CD4-positive, alpha-beta T cell treated with Interleukin-1 beta for 1 hour (primary cell): ENCODE results near the gene CYFIP1.

Source experiments
- DNase-seq, 2 donors: peaks; one replicate each; pipeline ENCODE4 v3.0.0-alpha.2; 2020 to 2022

Gene CYFIP1

DNA sequence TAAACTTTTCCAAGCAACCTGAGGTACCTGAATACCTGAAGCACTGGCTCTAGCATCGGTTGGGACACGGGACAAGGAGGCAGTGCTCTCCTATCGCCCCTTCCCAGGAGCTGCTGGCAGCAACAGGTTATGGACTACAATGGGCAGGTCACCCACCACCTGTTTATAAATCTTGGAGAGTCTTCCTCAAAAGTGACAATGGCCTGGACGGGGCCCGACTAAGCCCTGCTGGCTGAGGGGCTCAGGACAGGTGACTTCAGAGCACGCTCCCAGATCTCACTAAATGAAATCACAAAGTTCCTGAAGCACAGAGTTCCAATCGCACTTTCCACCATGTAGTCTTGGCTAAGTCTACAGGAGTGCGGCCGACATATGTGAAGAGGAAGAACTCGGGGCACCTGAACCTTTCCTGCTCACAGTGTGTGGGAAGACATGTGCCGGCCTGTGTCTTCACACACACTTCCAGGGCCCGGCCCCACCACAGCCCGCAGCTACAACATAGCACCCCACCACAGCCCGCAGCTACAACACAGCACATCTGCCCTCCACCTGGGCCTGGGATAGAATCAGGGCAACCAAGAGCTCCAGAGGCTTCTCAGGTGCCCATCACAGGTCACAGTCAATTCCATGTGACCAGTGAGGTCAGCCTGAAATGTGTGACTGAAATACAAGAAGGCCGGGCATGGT, 12.9 kb downstream of the CYFIP1 start:
- no peak for DNase-seq

DNA sequence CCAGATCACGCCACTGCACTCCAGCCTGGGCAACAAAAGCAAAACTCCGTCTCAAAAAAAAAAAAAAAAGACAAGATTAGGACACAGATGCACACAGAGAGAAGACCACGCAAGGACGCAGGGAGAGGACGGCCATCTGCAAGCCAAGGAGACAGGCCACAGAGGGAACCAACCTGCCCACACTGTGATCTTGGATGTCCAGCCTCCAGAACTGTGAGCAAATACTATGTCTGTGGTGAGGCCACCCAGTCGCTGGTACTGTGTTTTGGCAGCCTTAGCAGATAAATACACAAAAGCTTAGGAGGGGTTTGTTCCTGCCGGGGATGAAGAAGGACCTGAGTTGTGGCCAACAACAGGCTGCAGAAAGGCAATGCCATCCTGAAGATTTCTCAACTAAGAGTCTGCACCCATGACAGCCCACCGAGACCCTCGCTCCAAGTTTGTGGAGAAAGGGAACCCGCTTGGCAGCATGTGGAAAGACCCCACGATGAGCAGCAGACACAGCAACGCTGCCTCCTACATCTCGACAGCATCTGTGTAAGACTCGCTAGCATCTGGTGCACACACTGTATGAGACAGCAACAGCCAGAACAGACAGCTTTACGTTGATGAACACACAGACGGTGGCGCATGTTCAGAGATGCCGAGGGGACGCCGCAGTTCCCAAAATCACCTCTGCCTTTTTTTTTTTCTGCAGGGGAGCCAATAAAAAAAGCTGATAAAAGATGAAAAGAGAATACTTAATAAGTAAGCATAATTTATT, 13.7 kb downstream of the CYFIP1 start:
- no peak for DNase-seq

DNA sequence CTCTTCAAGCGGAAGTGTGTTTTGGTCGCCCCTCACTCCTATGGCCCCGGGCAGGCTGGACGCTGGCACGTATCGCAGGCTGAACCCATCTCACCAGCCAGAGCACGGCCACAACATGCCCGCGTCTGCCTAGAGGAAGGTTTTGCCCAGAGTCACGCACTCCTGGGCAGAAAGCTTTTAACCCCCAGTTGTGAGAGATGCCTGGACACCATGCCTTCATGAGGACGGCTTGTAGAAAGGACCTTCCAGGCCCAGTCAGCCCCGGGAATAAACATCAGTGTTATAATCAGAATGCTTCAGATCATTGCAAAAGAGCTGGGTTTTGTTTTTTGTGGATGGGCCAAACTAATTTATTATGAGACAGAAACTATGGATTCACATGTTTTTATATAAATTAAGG, 16.5 kb downstream of the CYFIP1 start:
- no peak for DNase-seq

DNA sequence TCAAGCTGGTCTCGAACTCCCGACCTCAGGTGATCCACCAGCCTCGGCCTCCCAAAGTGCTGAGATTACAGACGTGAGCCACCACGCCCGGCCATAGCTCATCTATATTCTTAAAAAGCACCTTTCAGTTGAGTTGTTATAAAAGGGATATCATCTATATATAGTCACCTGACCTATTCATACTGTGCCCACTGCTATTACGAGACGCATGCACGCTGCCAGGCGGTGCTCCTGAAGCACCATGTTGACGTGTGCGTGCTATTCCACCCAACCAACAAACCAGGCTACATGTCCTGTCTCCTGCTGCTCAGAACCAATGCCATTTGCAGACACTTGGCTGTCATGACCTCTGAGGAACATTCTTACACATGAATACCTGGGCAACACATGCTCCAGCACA, 17.6 kb downstream of the CYFIP1 start:
- DNase-seq, result no peak

DNA sequence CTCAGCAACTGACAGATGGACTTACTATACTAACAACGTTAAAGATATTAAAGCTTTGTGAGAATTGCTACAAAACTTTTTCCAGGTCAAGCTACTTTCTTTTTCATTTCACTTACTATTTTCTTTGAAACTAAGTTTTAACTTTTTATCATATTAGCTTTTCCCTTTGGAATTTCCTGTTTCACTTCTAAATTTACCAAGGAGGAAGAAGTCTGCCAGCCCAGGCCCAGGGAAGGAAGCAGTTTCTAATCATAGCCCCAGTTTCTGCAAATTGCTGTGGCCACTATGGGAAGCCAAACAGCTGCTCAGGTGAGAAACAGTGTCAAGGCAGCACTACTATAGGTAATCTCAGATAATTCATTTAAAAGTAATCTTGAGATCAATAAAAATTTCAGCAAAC, 18.4 kb downstream of the CYFIP1 start:
- DNase-seq, result no peak

DNA sequence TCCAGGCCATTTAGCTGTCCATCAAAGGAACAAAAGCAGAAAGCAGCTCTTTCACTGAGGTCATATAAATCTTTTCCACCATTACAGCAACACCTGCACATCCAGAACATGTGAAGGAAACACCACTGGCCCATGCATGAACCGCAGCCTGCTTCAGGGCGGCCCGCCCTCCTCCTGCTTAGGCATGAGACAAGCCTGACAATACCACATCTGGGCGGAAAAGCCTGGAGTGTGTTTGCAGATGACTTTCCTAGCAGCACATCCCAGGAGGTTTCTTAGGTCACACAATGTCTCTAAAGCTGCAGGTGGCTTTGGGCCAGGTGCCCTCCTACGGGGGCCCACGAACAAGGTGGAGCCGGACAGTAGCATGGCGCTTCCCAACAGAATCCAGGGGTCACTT, 19.6 kb downstream of the CYFIP1 start:
- DNase-seq, result no peak

DNA sequence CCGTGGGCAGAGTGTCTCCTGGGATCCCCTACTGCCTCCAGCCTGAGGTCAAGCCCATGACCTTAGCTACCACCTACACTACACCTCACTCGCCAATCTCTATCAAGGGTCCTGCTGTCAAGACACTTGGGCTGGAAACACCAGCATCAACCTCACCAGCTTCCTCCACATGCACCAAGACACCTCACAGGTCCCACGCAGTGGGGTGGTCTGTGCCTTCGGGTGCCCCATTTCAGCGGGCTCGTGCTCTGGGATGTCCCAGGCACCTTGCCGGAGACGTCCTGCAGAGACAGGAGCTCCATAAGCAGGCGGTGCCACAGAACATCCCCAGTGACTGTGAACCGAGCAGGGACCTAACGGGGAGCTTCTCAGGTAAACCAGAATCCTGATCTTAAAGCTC, 20.0 kb downstream of the CYFIP1 start:
- DNase-seq, result no peak

DNA sequence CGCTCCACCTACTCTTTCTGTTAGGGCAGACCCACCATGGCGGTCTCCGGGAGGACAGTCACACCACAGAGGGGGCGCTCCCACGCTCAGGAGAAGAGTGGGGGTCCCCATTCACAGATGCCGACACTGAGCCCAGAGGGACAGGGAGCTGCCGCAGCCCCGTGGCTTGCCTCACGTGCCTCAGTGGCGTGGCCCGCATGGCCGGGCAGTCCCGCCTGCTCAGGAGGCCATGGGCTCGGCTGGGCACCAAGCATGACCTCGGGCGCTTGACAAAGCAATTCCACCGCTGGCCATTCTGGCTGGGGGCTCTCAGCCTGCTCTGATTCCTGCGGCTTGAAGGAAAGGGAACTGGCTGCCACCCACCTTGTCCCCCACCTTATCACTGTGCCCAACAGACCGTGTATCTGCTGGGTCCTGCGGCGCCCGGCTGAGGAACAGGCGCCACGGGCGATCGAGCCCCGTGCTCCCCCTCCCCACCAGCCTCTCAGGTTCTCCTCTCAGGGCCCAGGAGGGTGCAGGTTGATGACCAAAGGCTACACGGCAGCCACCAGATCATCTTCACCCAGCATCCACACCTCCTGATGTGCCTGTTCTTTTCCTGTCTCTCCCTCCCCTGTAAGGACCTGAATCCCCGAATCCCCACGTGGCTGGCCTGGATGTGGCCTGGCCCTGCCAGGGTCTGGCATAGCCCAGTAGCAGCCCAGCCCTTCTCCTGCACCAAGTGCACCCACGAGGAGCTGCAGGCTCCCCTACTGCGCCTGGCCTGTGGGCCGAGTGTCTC, 20.7 kb downstream of the CYFIP1 start:
- DNase-seq, result no peak

DNA sequence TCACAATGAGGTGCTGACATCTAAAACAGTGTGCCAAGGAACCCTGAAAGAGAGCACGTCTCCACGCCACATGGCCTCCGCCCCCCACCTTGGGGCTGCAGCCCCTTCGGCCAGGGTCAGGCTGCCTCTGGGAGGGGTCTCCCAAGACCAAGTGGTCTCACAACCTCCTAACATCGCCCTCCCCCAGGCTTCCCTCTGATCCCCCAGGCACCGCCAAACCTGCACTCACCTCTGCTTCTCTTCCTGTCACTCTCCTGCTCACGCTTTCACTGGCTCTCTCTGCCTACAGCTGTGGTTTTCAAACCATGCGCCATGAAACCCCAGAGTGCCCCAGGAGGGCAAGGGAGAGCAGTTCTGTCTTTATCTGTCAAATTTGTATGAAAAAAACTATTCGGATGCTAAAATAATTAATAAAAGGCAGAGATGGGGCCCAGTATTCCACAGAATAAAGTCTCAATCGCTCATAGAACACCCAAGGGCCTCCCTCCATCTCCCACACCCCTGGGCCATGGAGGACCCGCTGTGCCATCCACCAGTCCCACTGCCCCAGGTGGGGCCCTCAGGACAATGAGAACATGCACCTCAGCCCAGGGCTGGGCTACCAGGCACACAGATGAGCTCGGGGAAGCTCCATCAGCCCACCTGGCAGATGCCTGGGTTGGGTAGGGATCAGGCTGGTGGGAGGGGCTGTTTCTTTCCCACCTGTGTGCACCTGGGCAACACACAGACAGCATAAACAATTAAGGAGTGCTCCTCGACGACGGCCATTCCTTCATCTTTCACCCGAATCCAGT, 21.5 kb downstream of the CYFIP1 start:
- DNase-seq, result no peak

DNA sequence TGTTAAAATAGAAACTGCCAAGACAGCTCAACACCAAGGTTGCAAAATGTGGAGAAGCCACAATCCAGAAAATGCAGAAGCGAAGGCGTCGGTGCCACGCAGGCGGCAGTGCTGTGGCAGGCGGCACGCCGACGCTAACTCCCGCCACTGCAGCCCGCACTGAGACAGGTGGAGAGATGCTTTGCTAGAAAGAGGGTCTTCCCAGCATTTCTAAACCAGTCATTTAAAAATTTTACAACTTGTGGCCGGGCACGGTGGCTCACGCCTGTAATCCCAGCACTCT, 23.2 kb downstream of the CYFIP1 start:
- DNase-seq, result no peak

DNA sequence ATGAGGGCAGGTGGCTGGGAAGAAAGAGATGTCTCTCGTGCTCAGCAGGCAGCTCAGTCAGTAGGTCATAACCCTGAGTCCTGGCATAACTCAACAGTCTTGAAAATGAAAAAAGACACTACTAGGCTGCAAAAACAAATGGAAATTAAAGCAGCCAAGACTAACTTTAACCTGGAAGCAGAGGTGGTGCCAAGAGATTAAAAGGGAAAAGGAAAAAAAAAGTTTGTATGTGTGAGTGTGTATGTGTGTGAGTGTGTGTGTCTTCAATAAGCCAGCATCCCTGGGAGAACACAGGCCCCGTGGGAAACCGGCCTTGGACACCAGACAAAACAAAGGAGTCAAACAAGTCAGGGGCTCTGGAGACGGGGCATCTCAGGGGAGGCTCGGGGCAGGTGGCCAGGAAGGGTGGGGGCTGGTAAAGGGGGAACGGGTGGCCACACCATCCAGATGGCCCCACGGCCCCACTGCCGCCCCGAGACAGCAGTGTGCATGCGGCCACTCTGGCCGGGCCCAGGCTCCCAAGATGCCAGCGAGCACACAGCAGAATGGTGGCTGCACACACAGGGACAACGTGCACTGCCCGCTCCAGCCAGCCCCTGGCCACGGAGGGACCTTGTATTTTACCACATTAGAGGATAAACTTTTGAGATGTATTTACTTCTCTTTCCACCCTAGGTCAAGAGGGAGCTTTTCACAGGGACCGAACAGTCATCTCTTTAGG, 23.8 kb downstream of the CYFIP1 start:
- no peak for DNase-seq

DNA sequence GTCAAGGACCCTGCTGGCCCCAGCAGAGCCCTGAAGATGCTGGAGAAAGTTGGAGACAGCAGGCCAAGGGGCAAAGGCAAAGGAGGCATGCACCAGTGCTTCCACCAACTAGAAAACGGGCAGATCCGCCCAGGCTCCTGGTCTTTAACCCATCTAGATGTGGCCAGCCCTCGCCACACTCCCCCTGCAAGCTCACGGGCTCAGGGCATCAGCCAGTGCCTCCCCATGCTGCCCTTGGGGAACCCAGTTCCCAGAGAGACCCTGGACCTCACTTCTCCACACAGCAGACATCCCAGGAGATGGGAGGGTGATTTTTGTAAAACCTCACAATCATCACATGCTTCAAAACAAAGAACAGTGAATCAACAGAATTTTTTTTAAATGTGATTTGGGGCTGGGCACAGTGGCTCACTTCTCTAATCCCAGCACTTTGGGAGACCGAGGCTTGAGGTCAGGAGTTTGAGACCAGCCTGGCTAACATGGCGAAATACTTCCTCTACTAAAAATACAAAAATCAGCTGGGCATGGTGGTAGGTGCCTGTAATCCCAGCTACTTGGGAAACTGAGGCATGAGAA, 24.5 kb downstream of the CYFIP1 start:
- no peak for DNase-seq

DNA sequence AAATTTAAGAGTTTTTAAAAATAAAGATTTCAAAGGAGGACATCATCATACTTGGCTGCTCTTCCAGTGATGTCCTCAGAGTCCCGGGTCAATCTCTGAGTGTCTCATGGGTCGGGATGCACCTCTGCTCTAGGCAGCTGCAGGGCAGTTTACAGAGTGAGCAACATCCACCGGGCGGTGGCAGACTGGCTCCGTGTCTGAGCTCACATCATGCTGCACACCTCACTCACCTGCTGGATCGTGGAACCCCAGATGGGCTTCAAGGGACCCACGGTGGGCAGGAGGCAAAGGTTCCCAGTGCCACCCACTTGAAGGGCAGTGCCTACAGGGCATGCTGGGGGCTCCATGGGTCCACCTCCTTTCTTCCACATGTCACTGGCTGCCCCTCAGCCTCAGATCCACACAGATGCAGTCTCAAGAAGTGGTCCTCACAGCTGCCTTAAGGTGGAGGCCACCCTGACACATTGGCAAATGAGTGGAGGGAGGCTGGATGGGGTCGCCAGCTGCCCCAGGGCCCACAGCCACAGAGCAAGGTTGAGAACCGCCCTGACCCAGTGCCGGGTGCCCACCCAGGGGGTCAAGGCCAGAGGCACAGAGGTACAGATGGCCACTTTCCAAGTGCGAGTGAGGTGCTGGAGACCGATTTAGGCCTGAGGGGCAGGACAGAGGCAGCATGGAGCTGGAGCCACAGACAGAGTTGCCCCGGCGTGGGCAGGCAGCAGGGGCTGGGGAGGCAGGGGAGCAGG, 25.2 kb downstream of the CYFIP1 start:
- no peak for DNase-seq

DNA sequence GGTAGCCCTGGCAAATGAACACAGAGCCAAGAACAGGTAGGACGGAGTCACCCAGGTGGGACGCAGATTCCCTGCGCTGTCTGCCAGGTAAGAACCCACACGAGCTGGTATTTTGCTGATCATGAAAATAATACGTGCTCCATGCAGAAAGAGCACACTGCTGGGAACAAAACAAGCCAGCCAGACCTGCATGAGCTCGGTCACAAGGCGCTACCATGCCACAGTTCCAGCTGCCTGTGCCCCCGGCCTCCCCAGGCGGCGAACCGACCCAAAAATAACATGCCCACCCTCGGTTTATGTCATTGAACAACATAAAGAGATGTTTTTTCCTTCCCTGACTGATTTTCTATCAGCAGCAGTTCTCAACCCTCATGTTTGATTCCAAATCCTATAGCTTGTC, 25.8 kb downstream of the CYFIP1 start:
- no peak for DNase-seq

DNA sequence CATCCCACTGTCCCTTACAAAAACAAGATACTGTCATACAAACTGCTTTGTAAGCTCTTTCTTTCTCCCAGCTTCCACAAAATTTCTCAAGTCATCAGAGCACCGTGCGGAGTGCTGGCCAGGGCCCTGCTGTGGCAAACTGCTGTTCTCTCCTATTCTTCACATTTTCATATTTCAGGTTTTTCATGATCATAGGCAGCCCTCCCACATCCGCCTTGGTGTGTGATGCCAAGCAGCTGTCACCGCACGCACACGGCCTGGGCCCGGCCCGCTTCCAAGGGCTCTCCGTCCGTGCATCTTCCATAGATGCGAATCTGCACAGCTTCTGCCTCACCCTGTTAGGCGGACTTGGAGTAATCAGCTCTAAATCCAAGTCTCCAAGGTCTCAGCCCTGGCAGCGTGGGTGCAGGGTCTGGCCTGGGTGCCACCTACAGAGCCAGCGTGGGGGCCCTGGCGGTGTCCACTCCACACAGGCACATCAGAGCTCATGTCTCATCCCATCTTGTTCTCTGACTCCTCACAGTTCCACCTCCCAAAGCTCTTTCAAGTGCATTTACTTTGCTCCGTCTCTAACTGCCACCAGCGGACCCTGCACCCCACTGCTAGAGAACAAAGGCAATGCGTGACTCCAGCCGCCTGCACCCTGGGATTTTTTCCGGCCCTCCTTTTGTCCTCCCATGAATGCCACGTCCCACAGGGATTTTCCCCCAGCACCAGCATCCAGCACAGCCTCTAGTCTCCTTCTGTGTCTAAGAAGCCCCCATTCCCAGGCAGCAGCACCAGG, 27.2 kb downstream of the CYFIP1 start:
- no peak for DNase-seq

DNA sequence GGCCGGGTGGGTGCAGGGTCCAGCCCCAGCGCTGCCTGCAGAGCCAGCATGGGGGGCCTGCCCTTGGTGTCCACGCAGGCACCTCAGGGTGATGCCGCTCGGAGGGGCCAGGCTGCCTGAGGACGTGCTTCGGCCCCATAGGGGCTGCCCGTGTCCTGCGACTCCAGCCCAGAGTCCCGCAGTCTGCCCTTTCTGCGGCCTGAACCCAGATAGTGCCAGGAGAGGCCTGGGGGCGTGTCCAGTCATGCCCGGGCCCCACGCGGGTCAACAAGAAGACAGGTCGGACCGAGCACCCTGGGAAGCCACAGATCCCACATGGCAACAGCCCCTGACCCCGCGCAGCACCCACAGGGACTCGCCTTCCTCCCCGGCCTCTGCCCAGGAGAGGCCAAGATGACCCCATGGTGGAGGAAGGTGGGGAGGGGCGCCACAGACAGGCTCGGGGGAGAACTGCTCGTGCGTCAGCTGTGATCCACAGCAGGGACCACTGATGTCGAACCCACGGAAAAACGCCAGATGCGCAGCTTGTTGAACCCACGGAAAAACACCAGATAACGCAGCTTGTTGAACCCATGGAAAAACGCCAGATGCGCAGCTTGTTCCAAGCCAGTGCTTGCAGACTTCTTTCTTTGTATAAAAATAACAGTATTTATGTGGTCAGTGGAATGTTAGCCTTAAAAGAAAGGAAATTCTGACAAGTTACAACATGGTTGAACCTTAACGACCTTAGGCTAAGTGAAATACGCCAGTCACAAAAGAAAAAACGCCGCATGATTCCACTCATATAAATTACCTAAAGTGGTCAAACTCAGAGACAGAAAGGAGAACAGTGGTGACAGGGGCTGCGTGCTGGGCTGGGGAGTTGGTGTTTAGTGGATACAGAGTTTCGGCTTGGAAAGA, 28.5 kb downstream of the CYFIP1 start:
- no peak for DNase-seq

DNA sequence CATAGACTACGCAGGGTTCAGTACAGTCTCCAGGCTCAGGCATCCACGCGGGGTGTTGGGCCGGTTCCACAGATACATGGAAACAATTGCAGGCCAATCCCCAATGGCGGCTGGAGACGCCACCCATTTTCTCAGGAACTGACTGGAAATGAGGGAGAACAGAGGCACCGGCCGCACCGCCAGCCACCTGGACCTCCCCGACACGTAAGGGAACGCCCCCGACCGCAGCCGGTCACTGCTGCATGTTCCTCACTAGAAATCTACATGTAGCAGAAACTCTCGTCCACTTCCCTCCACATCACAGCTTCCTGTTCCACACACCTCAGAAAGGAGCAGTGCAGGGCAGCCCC, 29.2 kb downstream of the CYFIP1 start:
- DNase-seq, result no peak

DNA sequence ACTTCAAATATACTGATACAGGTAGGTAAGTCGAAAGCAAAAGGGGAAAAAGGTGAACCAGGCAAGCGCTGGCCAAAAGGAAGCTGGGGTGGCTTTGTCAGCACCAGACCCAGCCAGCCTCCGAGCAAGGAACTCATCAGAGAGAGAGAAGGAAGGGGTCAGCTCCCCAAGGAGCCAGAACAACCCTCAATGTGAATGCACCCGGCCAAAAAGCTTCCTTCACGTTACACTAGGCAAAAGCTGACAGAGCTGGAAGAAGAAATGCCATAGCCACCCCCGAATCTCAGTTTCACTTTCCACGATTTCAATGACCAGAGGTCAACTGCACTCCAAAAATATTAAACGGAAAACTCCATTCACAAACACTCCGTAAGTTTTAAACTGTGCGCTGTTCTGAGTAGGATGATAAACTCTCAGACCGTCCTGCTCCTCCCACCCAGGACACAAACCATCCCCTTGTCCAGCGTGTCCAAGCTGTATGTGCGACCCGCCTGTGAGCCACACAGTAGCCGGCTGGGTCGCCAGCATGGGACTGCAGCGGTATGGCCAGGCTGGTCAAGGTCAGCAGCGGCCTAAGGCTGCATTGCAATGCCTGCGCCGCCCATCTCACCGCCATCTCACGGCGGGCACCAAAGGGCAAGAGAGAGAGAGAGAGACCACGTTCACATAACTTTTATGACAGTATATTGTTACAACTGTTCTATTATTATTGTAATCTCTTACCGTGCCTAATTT, 29.7 kb downstream of the CYFIP1 start:
- DNase-seq, result no peak

DNA sequence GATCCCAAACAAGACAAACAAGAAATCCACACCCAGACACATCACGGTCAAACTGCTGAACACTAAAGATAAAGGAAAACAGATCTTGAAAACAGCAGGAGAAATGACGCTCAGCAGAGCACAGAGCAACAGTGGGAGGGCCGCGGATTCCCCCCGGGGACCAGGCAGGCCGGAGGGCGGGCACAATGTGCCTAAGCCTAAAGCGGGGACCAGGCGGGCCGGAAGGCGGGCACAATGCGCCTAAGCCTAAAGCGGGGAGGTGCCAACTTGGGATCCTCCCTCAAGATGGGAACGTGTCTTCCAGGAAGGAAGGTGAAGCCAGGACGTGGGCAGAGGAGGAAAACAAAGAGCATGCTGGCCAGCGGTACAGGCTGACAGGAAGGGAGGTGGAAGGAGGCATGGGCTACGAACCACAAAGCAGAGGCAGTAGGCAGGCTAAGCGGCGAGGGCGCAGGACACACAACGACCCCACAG, 31.1 kb downstream of the CYFIP1 start:
- DNase-seq, result no peak
